HEK293 (cell line): Measurements from ENCODE around the gene PRSS12.

Experiments
- BCL6B ChIP-seq: fragments of 450-650 bp; formaldehyde crosslinking; IDR thresholded peaks from 2 replicates; pipeline ENCODE4 v1.5.1; 2017; ENCODE audit warnings: missing biosample characterization, missing genetic modification characterization
- GFI1B ChIP-seq: fragments of 450-650 bp; formaldehyde crosslinking; IDR thresholded peaks from 2 replicates; pipeline ENCODE4 v1.5.1; 2016; ENCODE audit warnings: missing biosample characterization, missing genetic modification characterization
- GLIS2 ChIP-seq: fragments of 450-650 bp; formaldehyde crosslinking; IDR thresholded peaks from 2 replicates; pipeline ENCODE4 v1.5.1; 2016; ENCODE audit warnings: missing biosample characterization, missing genetic modification characterization
- HOXA7 ChIP-seq: sonication (generic); formaldehyde crosslinking; IDR thresholded peaks from 2 replicates; pipeline ENCODE4 v1.8.1; 2022; ENCODE audit warnings: missing genetic modification reagents, borderline replicate concordance
- TCF7L2 ChIP-seq: IDR thresholded peaks from 2 replicates; pipeline ENCODE4 v1.6.1; 2011; ENCODE audit warnings: low read depth, mild to moderate bottlenecking, inconsistent platforms, low read length, moderate library complexity, borderline replicate concordance
- TSHZ1 ChIP-seq: fragments of 450-650 bp; formaldehyde crosslinking; IDR thresholded peaks from 2 replicates; pipeline ENCODE4 v1.5.1; 2016; ENCODE audit warnings: missing biosample characterization, missing genetic modification characterization, borderline replicate concordance
- ZBTB11 ChIP-seq: fragments of 450-650 bp; formaldehyde crosslinking; conservative IDR thresholded peaks from 2 replicates; pipeline ENCODE4 v1.5.1; 2016; ENCODE audit warnings: low read depth, missing biosample characterization, missing genetic modification characterization
- ZFP69B ChIP-seq: fragments of 450-650 bp; formaldehyde crosslinking; IDR thresholded peaks from 2 replicates; pipeline ENCODE4 v1.5.1; 2016; ENCODE audit warnings: missing biosample characterization, missing genetic modification characterization
- ZNF114 ChIP-seq: fragments of 450-650 bp; formaldehyde crosslinking; IDR thresholded peaks from 2 replicates; pipeline ENCODE4 v1.5.0; 2017; ENCODE audit warnings: missing biosample characterization, missing genetic modification characterization
- ZNF214 ChIP-seq: fragments of 450-650 bp; formaldehyde crosslinking; IDR thresholded peaks from 2 replicates; pipeline ENCODE4 v1.5.1; 2017; ENCODE audit warnings: missing biosample characterization, mild to moderate bottlenecking, missing genetic modification characterization, borderline replicate concordance
- ZNF292 ChIP-seq: fragments of 450-650 bp; formaldehyde crosslinking; IDR thresholded peaks from 2 replicates; pipeline ENCODE4 v1.5.1; 2016; ENCODE audit warnings: low read depth, missing biosample characterization, missing genetic modification characterization, borderline replicate concordance
- ZNF37A ChIP-seq: fragments of 450-650 bp; IDR thresholded peaks from 2 replicates; pipeline ENCODE4 v1.5.1; 2018; ENCODE audit warnings: missing biosample characterization, missing genetic modification characterization
- ZNF391 ChIP-seq: fragments of 450-650 bp; formaldehyde crosslinking; IDR thresholded peaks from 2 replicates; pipeline ENCODE4 v1.5.1; 2016; ENCODE audit warnings: low read depth, missing biosample characterization, missing genetic modification characterization, borderline replicate concordance
- ZNF423 ChIP-seq: fragments of 450-650 bp; formaldehyde crosslinking; IDR thresholded peaks from 2 replicates; pipeline ENCODE4 v1.5.1; 2016; ENCODE audit warnings: missing biosample characterization, missing genetic modification characterization
- ZNF473 ChIP-seq: fragments of 450-650 bp; formaldehyde crosslinking; IDR thresholded peaks from 2 replicates; pipeline ENCODE4 v1.5.1; 2017; ENCODE audit warnings: missing biosample characterization, missing genetic modification characterization
- ZNF501 ChIP-seq: fragments of 450-650 bp; formaldehyde crosslinking; IDR thresholded peaks from 2 replicates; pipeline ENCODE4 v1.5.1; 2016; ENCODE audit warnings: missing biosample characterization, missing genetic modification characterization
- ZNF585B ChIP-seq: fragments of 450-650 bp; formaldehyde crosslinking; IDR thresholded peaks from 2 replicates; pipeline ENCODE4 v1.5.1; 2016; ENCODE audit warnings: missing biosample characterization, missing genetic modification characterization
- ZNF701 ChIP-seq: fragments of 450-650 bp; formaldehyde crosslinking; IDR thresholded peaks from 2 replicates; pipeline ENCODE4 v1.5.1; 2016; ENCODE audit warnings: missing biosample characterization, missing genetic modification characterization
- ZSCAN18 ChIP-seq: fragments of 450-650 bp; formaldehyde crosslinking; IDR thresholded peaks from 2 replicates; pipeline ENCODE4 v1.5.1; 2016; ENCODE audit warnings: missing biosample characterization, missing genetic modification characterization
- ZSCAN23 ChIP-seq: fragments of 450-650 bp; formaldehyde crosslinking; IDR thresholded peaks from 2 replicates; pipeline ENCODE4 v1.5.1; 2016; ENCODE audit warnings: missing biosample characterization, missing genetic modification characterization
- TF ChIP-seq, protein P1 (sequence below): fragments of 450-650 bp; formaldehyde crosslinking; IDR thresholded peaks from 2 replicates; pipeline ENCODE4 v1.5.1; 2016; ENCODE audit warnings: missing biosample characterization, missing genetic modification characterization
- TF ChIP-seq, protein P2 (sequence below): fragments of 450-650 bp; formaldehyde crosslinking; conservative IDR thresholded peaks from 2 replicates; pipeline ENCODE4 v1.5.1; 2016; ENCODE audit warnings: low read depth, missing biosample characterization, missing genetic modification characterization

The PRSS12 gene

GRCh38 chr4:118278473-118279274 lies 74.1 kb downstream of the PRSS12 start (continued):
- TF ChIP-seq TSHZ1 (tag by site-specific recombination) (no peak), HOXA7 (CRISPR knock-in tag) (no peak), ZNF423 (tag by site-specific recombination) (no peak), ZSCAN23 (tag by site-specific recombination) (no peak), ZNF391 (tag by site-specific recombination) (no peak), ZNF114 (tag by site-specific recombination) (no peak), GLIS2 (tag by site-specific recombination) (peak; percentile 74), ZBTB11 (tag by site-specific recombination) (peak; percentile 62), ZNF585B (tag by site-specific recombination) (no peak), ZFP69B (tag by site-specific recombination) (no peak), ZNF37A (tag by site-specific recombination) (no peak), ZNF701 (tag by site-specific recombination) (no peak), GFI1B (tag by site-specific recombination) (no peak), BCL6B (tag by site-specific recombination) (no peak), ZNF214 (tag by site-specific recombination) (no peak), TCF7L2 (no peak), ZNF501 (tag by site-specific recombination) (peak; percentile 53; the same call in 1 of the 2 replicates), ZSCAN18 (tag by site-specific recombination) (no peak), ZNF473 (tag by site-specific recombination) (no peak), ZNF292 (no peak)
- TF ChIP-seq, protein P1, sequence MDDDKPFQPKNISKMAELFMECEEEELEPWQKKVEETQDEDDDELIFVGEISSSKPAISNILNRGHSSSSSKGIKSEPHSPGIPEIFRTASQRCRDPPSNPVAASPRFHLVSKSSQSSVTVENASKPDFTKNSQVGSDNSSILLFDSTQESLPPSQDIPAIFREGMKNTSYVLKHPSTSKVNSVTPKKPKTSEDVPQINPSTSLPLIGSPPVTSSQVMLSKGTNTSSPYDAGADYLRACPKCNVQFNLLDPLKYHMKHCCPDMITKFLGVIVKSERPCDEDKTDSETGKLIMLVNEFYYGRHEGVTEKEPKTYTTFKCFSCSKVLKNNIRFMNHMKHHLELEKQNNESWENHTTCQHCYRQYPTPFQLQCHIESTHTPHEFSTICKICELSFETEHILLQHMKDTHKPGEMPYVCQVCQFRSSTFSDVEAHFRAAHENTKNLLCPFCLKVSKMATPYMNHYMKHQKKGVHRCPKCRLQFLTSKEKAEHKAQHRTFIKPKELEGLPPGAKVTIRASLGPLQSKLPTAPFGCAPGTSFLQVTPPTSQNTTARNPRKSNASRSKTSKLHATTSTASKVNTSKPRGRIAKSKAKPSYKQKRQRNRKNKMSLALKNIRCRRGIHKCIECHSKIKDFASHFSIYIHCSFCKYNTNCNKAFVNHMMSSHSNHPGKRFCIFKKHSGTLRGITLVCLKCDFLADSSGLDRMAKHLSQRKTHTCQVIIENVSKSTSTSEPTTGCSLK: no peak
- TF ChIP-seq, protein P2, sequence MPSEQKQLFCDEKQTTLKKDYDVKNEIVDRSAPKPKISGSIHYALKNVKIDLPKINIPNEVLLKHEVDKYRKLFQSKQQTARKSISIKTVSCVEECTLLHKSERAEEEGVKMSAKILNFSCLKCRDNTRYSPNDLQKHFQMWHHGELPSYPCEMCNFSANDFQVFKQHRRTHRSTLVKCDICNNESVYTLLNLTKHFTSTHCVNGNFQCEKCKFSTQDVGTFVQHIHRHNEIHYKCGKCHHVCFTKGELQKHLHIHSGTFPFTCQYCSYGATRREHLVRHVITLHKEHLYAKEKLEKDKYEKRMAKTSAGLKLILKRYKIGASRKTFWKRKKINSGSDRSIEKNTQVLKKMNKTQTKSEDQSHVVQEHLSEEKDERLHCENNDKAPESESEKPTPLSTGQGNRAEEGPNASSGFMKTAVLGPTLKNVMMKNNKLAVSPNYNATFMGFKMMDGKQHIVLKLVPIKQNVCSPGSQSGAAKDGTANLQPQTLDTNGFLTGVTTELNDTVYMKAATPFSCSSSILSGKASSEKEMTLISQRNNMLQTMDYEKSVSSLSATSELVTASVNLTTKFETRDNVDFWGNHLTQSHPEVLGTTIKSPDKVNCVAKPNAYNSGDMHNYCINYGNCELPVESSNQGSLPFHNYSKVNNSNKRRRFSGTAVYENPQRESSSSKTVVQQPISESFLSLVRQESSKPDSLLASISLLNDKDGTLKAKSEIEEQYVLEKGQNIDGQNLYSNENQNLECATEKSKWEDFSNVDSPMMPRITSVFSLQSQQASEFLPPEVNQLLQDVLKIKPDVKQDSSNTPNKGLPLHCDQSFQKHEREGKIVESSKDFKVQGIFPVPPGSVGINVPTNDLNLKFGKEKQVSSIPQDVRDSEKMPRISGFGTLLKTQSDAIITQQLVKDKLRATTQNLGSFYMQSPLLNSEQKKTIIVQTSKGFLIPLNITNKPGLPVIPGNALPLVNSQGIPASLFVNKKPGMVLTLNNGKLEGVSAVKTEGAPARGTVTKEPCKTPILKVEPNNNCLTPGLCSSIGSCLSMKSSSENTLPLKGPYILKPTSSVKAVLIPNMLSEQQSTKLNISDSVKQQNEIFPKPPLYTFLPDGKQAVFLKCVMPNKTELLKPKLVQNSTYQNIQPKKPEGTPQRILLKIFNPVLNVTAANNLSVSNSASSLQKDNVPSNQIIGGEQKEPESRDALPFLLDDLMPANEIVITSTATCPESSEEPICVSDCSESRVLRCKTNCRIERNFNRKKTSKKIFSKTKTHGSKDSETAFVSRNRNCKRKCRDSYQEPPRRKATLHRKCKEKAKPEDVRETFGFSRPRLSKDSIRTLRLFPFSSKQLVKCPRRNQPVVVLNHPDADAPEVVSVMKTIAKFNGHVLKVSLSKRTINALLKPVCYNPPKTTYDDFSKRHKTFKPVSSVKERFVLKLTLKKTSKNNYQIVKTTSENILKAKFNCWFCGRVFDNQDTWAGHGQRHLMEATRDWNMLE (tag by site-specific recombination): peak; percentile 44; the same call in 1 of the 2 replicates
